GM12878 (cell line): ENCODE measurements around the gene SLC12A3. TPM values are rescaled to one million over a fixed set of nuclear protein-coding genes. Genes with fewer than 3 reads are reported as not detected.

ENCODE experiments used
- ATAC-seq: fragments of 200-7000 bp; cut with Tn5 transposase; 3 replicates; pipeline ENCODE4 v1.9.1; 2020; ENCODE audit warnings: mild to moderate bottlenecking, moderate library complexity
- BruUV-seq: library from RNA; stranded (reverse); fragments of 400-500 nt; replicated peaks from 2 replicates; lab custom pipeline; 2021; lab: Mats Ljungman, UMichigan
- CTCF ChIA-PET: fragments of 300-600 bp; sonication (Branson Sonifier 250); formaldehyde crosslinking; extraction: SDS; loops from one replicate; lab custom pipeline; 2021; ENCODE audit warnings: inconsistent platforms; lab: Yijun Ruan, JAX
- POLR2A ChIA-PET: fragments of 350-600 bp; formaldehyde crosslinking; extraction: SDS; loops from one replicate; lab custom pipeline; 2021; ENCODE audit warnings: inconsistent platforms; lab: Charles Lee
- RAD21 ChIA-PET: fragments of 300-600 bp; sonication (Branson Sonifier 250); formaldehyde crosslinking; loops from one replicate; lab custom pipeline; 2023; ENCODE audit warnings: antibody characterized with exemption; ENCODE audit not compliant: unreplicated experiment; lab: Charles Lee
- SMC1A ChIA-PET: fragments of 300-600 bp; sonication (Branson Sonifier 250); formaldehyde crosslinking; loops from one replicate; lab custom pipeline; 2023; ENCODE audit not compliant: unreplicated experiment, uncharacterized antibody; lab: Charles Lee
- DNase-seq: peaks from one replicate; pipeline ENCODE4 v3.0.0-alpha.2; 2011; ENCODE audit warnings: low read depth, low spot score
- FAIRE-seq: peaks from 3 replicates; lab custom pipeline; 2011; peaks lifted over from hg19 to GRCh38; lab: Jason Lieb, UNC
- H2AFZ ChIP-seq: 2 replicates; pipeline ENCODE4 v1.6.0; 2011; ENCODE audit warnings: low read depth, low read length, control low read depth; ENCODE audit not compliant: control insufficient read depth
- H3K27ac ChIP-seq: 2 replicates; pipeline ENCODE4 v1.5.1; 2011; ENCODE audit warnings: control low read depth; ENCODE audit not compliant: control insufficient read depth, insufficient read depth
- H3K27me3 ChIP-seq, 2 experiments: replicated peaks in 1 of 2; 2 replicates each; pipeline versions ENCODE4 v1.6.0 to v1.6.1; 2011; ENCODE audit warnings: low read length in 1 of 2; ENCODE audit not compliant: control insufficient read depth in 2 of 2, insufficient read depth in 2 of 2
- H3K36me3 ChIP-seq, 2 experiments: 2 replicates each; pipeline ENCODE4 v1.5.1; 2011; ENCODE audit warnings: low read length in 1 of 2; ENCODE audit not compliant: control insufficient read depth in 2 of 2, insufficient read depth in 2 of 2
- H3K4me1 ChIP-seq: 2 replicates; pipeline ENCODE4 v1.6.1; 2011; ENCODE audit warnings: mild to moderate bottlenecking, low read length, moderate library complexity, mixed read lengths; ENCODE audit not compliant: control insufficient read depth, insufficient read depth
- H3K4me2 ChIP-seq: 2 replicates; pipeline ENCODE4 v1.6.0; 2011; ENCODE audit warnings: control low read depth; ENCODE audit not compliant: control insufficient read depth, insufficient read depth
- H3K4me3 ChIP-seq: fragments of 200-600 bp; sonication (generic); 2 replicates; pipeline ENCODE4 v1.5.1; 2016
- H3K79me2 ChIP-seq: 2 replicates; pipeline ENCODE4 v1.6.0; 2011; ENCODE audit warnings: low read length; ENCODE audit not compliant: control insufficient read depth, insufficient read depth
- H3K9ac ChIP-seq: 2 replicates; pipeline ENCODE4 v1.8.0; 2011; ENCODE audit warnings: low read length, control low read depth, mixed read lengths; ENCODE audit not compliant: control insufficient read depth, insufficient read depth
- H3K9me3 ChIP-seq: replicated peaks from 3 replicates; pipeline ENCODE4 v1.5.1; 2011; ENCODE audit warnings: mild to moderate bottlenecking, low read length; ENCODE audit not compliant: control insufficient read depth, insufficient read depth
- H4K20me1 ChIP-seq: 2 replicates; pipeline ENCODE4 v1.6.0; 2011; ENCODE audit not compliant: control insufficient read depth, insufficient read depth
- EP300 ChIP-seq, 2 experiments: fragments of 150-350 bp in 1 of 2; IDR thresholded peaks; 2 replicates each; pipeline ENCODE4 v1.6.1; 2011 to 2012; ENCODE audit warnings: low read depth in 2 of 2, low read length in 2 of 2, borderline replicate concordance in 1 of 2, improper control_type of control experiment in 1 of 2, inconsistent platforms in 1 of 2; ENCODE audit not compliant: control insufficient read depth in 1 of 2
- GATAD2B ChIP-seq: fragments of 450-650 bp; conservative IDR thresholded peaks from 2 replicates; pipeline ENCODE4 v1.6.1; 2017; ENCODE audit warnings: low read depth, mild to moderate bottlenecking, moderate library complexity
- HDAC2 ChIP-seq: fragments of 200-600 bp; sonication (generic); IDR thresholded peaks from 2 replicates; pipeline ENCODE4 v1.6.1; 2017
- SREBF1 ChIP-seq: IDR thresholded peaks from 2 replicates; pipeline ENCODE4 v1.6.1; 2012; ENCODE audit warnings: mild to moderate bottlenecking, low read length
- ZSCAN29 ChIP-seq: fragments of 450-650 bp; IDR thresholded peaks from 2 replicates; pipeline ENCODE4 v1.6.1; 2017; ENCODE audit warnings: mild to moderate bottlenecking, moderate library complexity
- WGBS: methylation state at CpG from one replicate; pipeline ENCODE4 v1.1.6; 2016; ENCODE audit warnings: low lambda C conversion rate; ENCODE audit not compliant: insufficient replicate concordance, insufficient coverage; ENCODE audit errors: missing lambda C conversion rate; 5-methylcytosine and 5-hydroxymethylcytosine counted together
- in situ Hi-C: fragments of 300-500 bp; cut with MboI; formaldehyde crosslinking; loops from 9 replicates; pipeline ENCODE4 v1.14.3; 2018; ENCODE audit warnings: mixed read lengths
- intact Hi-C: fragments of 100-400 bp; cut with micrococcal nuclease; formaldehyde crosslinking; loops from one replicate; pipeline ENCODE4 v1.14.2; 2022; ENCODE audit not compliant: unreplicated experiment
- polyA plus RNA-seq, 11 experiments: library from polyadenylated mRNA; depleted of rRNA in 4 of 11; unstranded in 6 of 11; stranded (reverse) in 5 of 11; fragments of >200 nt; fragmentation: Nextera tagmentation in 4 of 11; fragmentation: Illumina TruSeq in 1 of 11; extraction: Ambion mirVana in 4 of 11; extraction: Trizol in 1 of 11; gene quantifications; 1 replicate in 1 of 11; 2 replicates in 10 of 11; pipeline versions ENCODE4 v1.2.1 to v1.2.3, GENCODE V29; 2011 to 2016; ENCODE audit warnings: inconsistent platforms in 2 of 11, missing spikeins in 2 of 11, low read depth in 1 of 11
- total RNA-seq, 4 experiments: library from RNA; depleted of rRNA in 3 of 4; stranded (reverse); fragments of >200 nt in 3 of 4; fragmentation: Illumina TruSeq in 1 of 4; extraction: Trizol in 1 of 4; gene quantifications; 2 replicates each; pipeline versions ENCODE4 v1.2.1 to v1.2.3, GENCODE V29; 2013 to 2021
- TF ChIP-seq, protein P1 (sequence below): fragments of 150-350 bp; IDR thresholded peaks from 2 replicates; pipeline ENCODE4 v1.6.1; 2016; ENCODE audit warnings: low read depth, low read length
- TF ChIP-seq, protein P2 (sequence below): IDR thresholded peaks from 2 replicates; pipeline ENCODE4 v1.6.1; 2011; ENCODE audit warnings: borderline replicate concordance, low read depth, mild to moderate bottlenecking, moderate library complexity, low read length; ENCODE audit not compliant: insufficient read depth, poor library complexity, severe bottlenecking

The SLC12A3 gene
- total and polyA plus RNA-seq, 10 of the 15 experiments (the other 5 are each of a cell fraction or from before 2014, with no cell fraction given), result 0.05 to 6.3 (median 3.1) TPM

DNA sequence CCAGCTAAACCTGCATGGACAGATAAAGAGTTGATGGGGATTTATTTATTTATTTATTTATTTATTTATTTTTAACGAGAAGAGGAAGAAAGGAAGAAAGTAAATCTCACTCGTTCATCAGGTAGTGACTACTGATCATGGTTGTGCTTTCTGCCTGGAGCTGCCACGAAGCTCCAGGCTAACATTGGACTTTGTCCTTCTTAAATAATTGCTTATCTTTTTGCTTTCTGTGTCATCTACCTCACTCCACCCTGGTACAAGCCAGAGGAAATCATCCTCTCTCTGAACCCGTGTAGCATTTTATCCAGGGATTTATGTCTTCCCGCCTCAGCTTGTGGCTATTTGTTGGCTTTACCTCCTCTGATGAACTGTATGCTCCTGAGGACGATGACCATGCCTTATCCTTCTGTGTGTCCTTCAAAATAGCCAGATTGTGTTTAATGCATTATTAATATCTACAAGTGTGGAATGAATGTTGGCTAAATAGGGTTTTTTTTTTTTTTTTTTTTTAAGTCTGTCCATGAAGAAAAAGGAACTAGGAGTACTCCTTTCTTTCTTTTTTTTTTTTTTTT, 8.0 kb upstream of the SLC12A3 start (continued):
- no peak for TF ChIP-seq EP300 (IDR thresholded peaks at IDR 0.05; ENCODE audit: borderline replicate concordance in 1 of 2, control insufficient read depth in 1 of 2, low read depth in 2 of 2, low read length in 2 of 2)
- TF ChIP-seq, protein P1, sequence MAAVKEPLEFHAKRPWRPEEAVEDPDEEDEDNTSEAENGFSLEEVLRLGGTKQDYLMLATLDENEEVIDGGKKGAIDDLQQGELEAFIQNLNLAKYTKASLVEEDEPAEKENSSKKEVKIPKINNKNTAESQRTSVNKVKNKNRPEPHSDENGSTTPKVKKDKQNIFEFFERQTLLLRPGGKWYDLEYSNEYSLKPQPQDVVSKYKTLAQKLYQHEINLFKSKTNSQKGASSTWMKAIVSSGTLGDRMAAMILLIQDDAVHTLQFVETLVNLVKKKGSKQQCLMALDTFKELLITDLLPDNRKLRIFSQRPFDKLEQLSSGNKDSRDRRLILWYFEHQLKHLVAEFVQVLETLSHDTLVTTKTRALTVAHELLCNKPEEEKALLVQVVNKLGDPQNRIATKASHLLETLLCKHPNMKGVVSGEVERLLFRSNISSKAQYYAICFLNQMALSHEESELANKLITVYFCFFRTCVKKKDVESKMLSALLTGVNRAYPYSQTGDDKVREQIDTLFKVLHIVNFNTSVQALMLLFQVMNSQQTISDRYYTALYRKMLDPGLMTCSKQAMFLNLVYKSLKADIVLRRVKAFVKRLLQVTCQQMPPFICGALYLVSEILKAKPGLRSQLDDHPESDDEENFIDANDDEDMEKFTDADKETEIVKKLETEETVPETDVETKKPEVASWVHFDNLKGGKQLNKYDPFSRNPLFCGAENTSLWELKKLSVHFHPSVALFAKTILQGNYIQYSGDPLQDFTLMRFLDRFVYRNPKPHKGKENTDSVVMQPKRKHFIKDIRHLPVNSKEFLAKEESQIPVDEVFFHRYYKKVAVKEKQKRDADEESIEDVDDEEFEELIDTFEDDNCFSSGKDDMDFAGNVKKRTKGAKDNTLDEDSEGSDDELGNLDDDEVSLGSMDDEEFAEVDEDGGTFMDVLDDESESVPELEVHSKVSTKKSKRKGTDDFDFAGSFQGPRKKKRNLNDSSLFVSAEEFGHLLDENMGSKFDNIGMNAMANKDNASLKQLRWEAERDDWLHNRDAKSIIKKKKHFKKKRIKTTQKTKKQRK, result no peak
- TF ChIP-seq, all 136 proteins: peak for 0

DNA sequence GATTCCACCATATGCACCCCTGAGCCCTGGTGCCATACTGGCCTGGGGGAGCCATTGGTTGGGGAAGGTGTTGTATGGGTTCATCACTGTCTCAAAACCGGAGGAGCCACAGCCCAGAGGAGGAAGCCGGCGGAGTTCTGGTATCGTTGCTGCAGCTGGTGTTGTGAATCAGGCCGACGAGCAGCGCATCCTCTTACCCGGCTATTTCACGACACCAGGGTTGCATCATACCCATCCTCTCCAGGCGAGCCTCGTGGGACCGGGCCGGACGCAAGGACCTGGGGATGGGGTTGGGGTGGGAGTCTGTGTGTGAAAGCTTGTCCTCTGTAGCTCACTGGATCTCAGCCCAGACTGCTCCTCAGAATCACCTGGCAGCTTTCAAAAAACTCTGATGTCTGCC, 6.6 kb upstream of the SLC12A3 start:
- intact Hi-C loops (no loop called here), in situ Hi-C loops (no loop called here)
- Histone ChIP-seq H3K9me3 (no peaks in the 10 kb centered on the region), H4K20me1 (no peaks in the 10 kb centered on the region), H3K9ac (no peak overlapping the region), H3K4me2 (peak overlapping the region; percentile 53; the same call in 1 of the 2 replicates), H3K4me3 (no peak overlapping the region), H3K4me1 (peaks cover 33% of the 10 kb centered on the region), H3K79me2 (no peaks in the 10 kb centered on the region), H3K36me3 (no peaks in the 10 kb centered on the region), H3K27me3 (no peaks in the 10 kb centered on the region), H3K27ac (no peak overlapping the region), H2AFZ (peak overlapping the region; percentile 19)
- DNase-seq (no peak), FAIRE-seq (no peak), ATAC-seq (no peak)
- no peak for TF ChIP-seq GATAD2B
- TF ChIP-seq, protein P2, sequence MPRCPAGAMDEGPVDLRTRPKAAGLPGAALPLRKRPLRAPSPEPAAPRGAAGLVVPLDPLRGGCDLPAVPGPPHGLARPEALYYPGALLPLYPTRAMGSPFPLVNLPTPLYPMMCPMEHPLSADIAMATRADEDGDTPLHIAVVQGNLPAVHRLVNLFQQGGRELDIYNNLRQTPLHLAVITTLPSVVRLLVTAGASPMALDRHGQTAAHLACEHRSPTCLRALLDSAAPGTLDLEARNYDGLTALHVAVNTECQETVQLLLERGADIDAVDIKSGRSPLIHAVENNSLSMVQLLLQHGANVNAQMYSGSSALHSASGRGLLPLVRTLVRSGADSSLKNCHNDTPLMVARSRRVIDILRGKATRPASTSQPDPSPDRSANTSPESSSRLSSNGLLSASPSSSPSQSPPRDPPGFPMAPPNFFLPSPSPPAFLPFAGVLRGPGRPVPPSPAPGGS, result no peak
- TF ChIP-seq ZSCAN29, result no peak
- no peak for TF ChIP-seq SREBF1
- TF ChIP-seq HDAC2, result no peak
- RAD21 ChIA-PET, result interaction anchor here (1.4 to 1.8 kb wide), 2 partner anchors 53 to 93 kb away, joined by 6 to 10 read pairs; no protein-coding TSS in a partner anchor
- 96% methylated on average over 14 of the region's 14 CpGs for WGBS
- no TSS peak for BruUV-seq
- POLR2A ChIA-PET, result interaction anchor here (1.0 to 1.1 kb wide), 2 partner anchors 73 to 89 kb away, joined by 3 read pairs; no protein-coding TSS in a partner anchor
- CTCF ChIA-PET, result no interaction called here
- SMC1A ChIA-PET, result interaction anchor here (0.9 to 6.1 kb wide), 6 partner anchors 11 to 187 kb away, joined by 3 to 41 read pairs (median 6); no protein-coding TSS in a partner anchor
